Mucosa of gallbladder (tissue), 1 donor: ENCODE data around the gene RNU1-1. TPM values are rescaled to one million over a fixed set of nuclear protein-coding genes. Genes with fewer than 3 reads are reported as not detected.

Experiments
- total RNA-seq: library from RNA; stranded (reverse); gene quantifications from one replicate; pipeline ENCODE4 v1.2.1, GENCODE V29; 2021
- donor health status: DM: no; HTN: no; CAD: no.

RNU1-1 gene
- total RNA-seq, 1 donor from 2014 or later, result 1,358 TPM

Other genes starting within 250 kb of the RNU1-1 start
- 20.8 TPM for gene FBXO42, start 161.8 kb downstream of the RNU1-1 start, total RNA-seq
- gene SZRD1, start 147.0 kb downstream of the RNU1-1 start, total RNA-seq, result 134 TPM
- not detected for gene SPATA21, start 76.9 kb downstream of the RNU1-1 start, total RNA-seq
- gene NECAP2, start 73.6 kb downstream of the RNU1-1 start, total RNA-seq, result 46.4 TPM
- gene NBPF1, start 99.3 kb upstream of the RNU1-1 start, total RNA-seq, result 64.2 TPM
- 1,358 TPM for gene RNU1-3, start 152.7 kb upstream of the RNU1-1 start, total RNA-seq
- 1,358 TPM for gene RNU1-4, start 226.2 kb upstream of the RNU1-1 start, total RNA-seq